ENCODE measurements around the gene RBBP8NL.

RBBP8NL gene

DNA sequence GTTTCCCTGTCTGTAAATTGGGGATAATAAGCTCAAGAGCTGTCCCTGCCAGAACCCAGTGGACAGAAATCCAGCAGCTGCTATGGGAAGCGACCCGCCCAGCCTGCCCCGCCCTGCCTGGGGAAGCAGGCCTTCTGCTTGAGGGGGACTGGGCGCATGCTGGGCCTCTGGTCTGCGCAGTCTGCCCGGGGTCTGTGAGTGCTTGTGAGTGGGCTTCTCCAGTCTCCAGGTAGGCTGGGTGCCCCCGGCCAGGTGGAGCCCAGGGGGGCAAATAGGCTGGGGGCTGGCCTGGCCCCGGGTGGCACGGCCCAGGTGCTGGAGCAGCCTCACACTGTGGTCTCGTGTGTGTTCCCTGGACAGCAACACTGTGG is 648 bp upstream of the RBBP8NL start:
- TF ChIP-seq, protein P1, sequence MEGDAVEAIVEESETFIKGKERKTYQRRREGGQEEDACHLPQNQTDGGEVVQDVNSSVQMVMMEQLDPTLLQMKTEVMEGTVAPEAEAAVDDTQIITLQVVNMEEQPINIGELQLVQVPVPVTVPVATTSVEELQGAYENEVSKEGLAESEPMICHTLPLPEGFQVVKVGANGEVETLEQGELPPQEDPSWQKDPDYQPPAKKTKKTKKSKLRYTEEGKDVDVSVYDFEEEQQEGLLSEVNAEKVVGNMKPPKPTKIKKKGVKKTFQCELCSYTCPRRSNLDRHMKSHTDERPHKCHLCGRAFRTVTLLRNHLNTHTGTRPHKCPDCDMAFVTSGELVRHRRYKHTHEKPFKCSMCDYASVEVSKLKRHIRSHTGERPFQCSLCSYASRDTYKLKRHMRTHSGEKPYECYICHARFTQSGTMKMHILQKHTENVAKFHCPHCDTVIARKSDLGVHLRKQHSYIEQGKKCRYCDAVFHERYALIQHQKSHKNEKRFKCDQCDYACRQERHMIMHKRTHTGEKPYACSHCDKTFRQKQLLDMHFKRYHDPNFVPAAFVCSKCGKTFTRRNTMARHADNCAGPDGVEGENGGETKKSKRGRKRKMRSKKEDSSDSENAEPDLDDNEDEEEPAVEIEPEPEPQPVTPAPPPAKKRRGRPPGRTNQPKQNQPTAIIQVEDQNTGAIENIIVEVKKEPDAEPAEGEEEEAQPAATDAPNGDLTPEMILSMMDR (IDR thresholded peaks at IDR 0.05), result no peak

DNA sequence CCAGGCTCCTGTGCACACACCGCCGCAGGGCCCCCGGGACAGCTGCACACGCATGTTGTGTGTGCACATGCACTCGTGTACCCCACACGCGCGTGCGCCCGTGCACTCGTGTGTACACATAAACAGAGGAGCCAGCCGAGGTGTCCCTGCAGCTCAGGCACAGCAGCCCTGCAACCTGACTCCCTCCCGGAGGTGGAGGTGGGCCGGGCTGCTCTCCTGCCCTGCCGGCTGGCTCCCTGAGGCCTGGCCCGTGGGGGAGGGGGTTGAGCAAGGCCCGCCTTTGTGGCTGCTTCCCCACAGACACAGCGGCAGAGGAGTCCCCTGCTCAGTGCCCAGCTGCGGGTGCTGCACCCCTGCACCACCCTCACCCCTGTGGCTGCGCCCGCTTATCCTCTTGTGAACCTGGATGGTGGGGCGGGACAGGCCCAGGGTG is 624 bp downstream of the RBBP8NL start:
- TF ChIP-seq, protein P1 (IDR thresholded peaks at IDR 0.05), result no peak

DNA sequence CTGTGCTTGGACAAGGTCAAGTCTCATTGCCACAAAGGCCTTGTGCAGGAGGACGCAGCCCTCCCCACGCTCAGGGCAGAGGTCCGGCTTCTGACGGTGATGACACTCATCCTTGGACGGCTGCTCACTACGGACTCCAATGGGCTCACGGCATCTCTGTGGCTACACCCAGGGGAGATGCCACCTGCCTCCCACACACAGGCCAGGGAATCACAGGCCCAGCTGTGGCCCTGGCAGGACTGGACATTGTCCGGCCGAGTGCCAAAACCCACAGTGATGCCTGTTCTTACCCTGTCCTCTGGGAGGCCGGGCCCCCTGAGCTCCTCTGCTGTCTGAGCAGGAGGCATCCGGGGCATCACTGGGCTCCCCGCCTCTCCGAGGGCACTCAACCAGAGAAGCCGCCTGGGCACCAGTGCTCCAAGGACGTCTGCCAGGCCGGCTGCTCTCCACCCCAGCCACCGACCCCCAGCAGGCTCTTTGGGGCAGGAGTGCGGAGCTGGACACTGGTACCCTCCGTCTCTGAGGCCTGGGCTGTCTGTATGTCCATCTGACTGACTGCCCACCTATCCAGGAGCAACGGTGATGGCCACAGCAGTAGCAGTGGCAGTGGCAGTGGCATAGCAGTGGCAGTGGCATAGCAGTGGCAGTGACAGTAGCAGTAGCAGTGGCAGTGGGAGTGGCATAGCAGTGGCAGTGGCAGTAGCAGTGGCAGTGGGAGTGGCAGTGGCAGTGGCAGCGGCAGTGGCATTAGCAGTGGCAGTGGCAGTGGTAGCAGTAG is 1.9 kb downstream of the RBBP8NL start:
- TF ChIP-seq, protein P1 (IDR thresholded peaks at IDR 0.05), result no peak

DNA sequence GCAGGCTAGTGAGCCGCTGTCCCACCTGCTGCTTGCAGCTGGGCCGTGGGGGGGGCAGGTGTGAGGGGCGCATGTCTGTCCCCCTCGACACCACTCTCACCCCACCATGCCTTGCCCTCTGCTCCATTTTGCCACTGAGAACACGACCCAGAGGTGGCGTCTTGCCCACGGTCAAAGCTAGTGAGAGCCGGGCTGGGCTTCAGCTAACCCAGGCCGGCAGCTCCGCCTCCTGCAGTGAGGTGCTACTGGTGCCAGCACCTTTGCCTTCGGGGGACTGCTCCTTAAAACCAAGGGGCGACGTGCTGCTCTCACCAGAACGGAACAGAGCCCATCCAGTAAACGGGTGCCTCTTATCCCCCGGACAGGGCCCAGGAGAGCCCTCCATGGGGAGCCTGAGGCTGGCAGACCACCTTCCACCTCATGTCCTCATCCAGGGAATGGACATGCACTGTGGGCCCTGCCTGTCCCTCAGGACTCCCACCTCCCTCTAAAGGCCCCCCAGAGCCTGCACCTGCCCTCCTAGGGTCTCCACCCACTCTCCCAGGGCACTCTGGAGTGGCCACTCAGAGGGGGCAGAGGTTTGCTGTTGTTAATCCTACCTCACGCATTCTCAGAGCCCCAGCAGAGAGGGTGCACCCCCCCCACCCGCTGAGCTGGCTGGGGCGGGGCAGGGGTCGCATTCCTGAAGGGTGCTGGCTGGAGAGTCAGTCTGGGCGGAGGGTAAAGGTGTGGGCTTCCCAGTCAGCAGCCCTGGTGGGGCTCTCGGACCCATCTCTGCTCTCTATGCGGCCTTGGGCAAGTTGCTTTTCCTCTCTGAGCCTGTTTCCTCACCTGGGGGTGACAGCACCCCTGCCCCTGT is 2.9 kb downstream of the RBBP8NL start:
- TF ChIP-seq, protein P1 (IDR thresholded peaks at IDR 0.05), result no peak

DNA sequence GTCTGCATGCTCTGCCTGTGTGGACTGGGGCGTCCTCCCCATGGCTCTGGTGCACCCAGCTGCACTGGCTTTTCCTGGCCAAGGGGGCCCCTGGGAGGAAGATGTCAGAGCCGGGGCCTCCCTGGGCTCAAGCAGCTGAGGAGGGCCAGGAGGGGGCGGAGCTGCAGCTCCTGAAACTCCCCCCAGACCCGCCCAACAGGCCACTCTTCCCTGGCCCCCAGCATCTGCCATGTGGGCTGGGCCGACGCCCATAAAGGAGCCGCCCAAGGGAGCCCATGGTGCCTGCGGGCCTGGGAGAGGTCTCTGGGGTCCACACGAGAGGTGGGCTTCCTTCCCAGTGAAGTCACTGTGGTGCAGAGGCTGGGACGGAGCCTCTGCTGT is 4.0 kb downstream of the RBBP8NL start:
- TF ChIP-seq, protein P1 (IDR thresholded peaks at IDR 0.05), result no peak

DNA sequence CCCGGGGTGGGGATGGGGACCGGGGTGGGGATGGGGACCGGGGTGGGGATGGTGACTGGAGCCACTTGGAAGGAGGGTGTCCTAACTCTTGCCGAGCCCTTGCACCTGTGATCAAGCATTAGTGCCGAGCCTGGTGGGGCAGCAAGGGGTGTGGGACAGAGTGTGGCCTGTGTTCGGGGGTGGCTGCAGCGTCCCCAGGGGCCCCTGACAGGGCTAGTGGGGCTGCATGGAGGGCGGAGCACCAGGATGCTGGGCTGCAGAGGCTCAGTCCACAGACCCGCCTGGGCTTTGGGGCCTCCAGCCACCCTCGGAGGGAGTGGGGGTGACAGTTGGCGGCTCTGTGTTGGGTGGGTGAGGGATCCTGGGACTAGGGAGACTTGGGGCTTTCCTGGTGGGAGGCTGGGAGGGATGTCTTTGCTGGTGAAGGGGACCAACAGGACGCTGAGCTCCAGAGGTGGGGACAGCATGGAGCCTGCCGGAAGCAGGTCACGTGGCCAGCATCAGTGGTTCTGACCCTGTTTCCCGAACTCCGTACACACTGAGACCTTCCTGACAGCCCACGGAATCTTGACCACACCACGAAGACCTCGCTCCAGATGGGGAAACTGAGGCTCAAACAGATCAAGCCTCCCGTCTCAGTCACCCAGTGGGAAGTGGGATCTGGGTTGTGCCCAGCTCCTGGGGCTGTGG is 4.6 kb downstream of the RBBP8NL start:
- TF ChIP-seq, protein P1 (IDR thresholded peaks at IDR 0.05), result no peak

DNA sequence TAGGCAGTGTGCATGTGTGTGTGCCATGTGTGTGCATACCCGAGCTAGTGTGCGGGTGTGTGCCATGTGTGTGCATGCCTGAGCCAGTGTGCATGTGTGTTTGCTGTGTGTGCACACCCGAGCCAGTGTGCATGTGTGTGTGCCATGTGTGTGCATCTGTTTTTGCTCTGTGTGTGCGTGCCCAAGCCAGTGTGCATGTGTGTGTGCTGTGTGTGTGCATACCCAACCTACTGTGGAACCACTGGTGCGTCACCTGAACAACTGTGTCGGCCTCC is 5.7 kb downstream of the RBBP8NL start:
- TF ChIP-seq, protein P1 (IDR thresholded peaks at IDR 0.05), result no peak

All from LNCAP (cell line).